Endothelial cell of umbilical vein (primary cell): ENCODE data around the gene GOLGA2.
A peak's percentile ranks its signal among the peaks of the same experiment; 100 is the strongest.

ENCODE experiments used
- CTCF ChIP-seq, 2 donors: IDR thresholded peaks; 1 replicate in 1 of 2; 2 replicates in 1 of 2; pipeline ENCODE4 v1.5.1; 2011; ENCODE audit warnings: low read length in 2 of 2, mild to moderate bottlenecking in 2 of 2, moderate library complexity in 2 of 2, control low read depth in 1 of 2, inconsistent platforms in 1 of 2, low read depth in 1 of 2; ENCODE audit not compliant: insufficient read depth in 1 of 2; ENCODE audit errors: extremely low read depth in 1 of 2
- EZH2 ChIP-seq: IDR thresholded peaks from 2 replicates; pipeline ENCODE4 v1.6.1; 2012; ENCODE audit warnings: borderline replicate concordance, low read depth, mild to moderate bottlenecking, moderate library complexity, low read length, inconsistent platforms; ENCODE audit not compliant: severe bottlenecking
- GATA2 ChIP-seq: IDR thresholded peaks from 2 replicates; pipeline ENCODE4 v1.7.0; 2011; ENCODE audit warnings: low read depth, mild to moderate bottlenecking, moderate library complexity, mixed read lengths, low read length; ENCODE audit not compliant: insufficient read length, insufficient read depth
- POLR2A ChIP-seq: IDR thresholded peaks from 2 replicates; pipeline ENCODE4 v1.6.1; 2012; ENCODE audit warnings: low read depth, mild to moderate bottlenecking, control low read depth, low read length

- TF ChIP-seq CTCF (IDR thresholded peaks at IDR 0.05; ENCODE audit: extremely low read depth in 1 of 2, insufficient read depth in 1 of 2, low read depth in 1 of 2, low read length in 2 of 2): peak; percentile 88 to 93
- TF ChIP-seq POLR2A: peak; percentile 20
- no peak for TF ChIP-seq EZH2
- TF ChIP-seq GATA2: no peak
Observed at GRCh38 chr9:128254855-128255759, 20.7 kb downstream of the GOLGA2 start.
